Spleen (tissue), 7 donors: ENCODE data around the gene PADI2.
A peak's percentile ranks its signal among the peaks of the same experiment; 100 is the strongest.

Experiments
- POLR2A ChIP-seq, 3 donors: fragments of 450-650 bp; IDR thresholded peaks; one replicate each; pipeline ENCODE4 v1.5.1; 2017; ENCODE audit warnings: antibody characterized with exemption in 3 of 3, mild to moderate bottlenecking in 1 of 3
- TF ChIP-seq, protein P1 (sequence below), 11 experiments: fragments of 200-600 bp in 7 of 11; fragments of 450-650 bp in 4 of 11; sonication (generic) in 4 of 11; IDR thresholded peaks in 8 of 11; conservative IDR thresholded peaks in 3 of 11; 1 replicate in 7 of 11; 2 replicates in 4 of 11; pipeline versions ENCODE4 v1.4.0 to v1.8.0; 2016 to 2021; ENCODE audit warnings: antibody characterized with exemption in 11 of 11, inconsistent platforms in 4 of 11, mild to moderate bottlenecking in 1 of 11
- donor health status: DM: no; HTN: no; CAD: no; lungs with moderate emphysema.
- donor health status: DM: no; HTN: no; CAD: no.
- donor health status: DM: no; HTN: no; CAD: no.

DNA sequence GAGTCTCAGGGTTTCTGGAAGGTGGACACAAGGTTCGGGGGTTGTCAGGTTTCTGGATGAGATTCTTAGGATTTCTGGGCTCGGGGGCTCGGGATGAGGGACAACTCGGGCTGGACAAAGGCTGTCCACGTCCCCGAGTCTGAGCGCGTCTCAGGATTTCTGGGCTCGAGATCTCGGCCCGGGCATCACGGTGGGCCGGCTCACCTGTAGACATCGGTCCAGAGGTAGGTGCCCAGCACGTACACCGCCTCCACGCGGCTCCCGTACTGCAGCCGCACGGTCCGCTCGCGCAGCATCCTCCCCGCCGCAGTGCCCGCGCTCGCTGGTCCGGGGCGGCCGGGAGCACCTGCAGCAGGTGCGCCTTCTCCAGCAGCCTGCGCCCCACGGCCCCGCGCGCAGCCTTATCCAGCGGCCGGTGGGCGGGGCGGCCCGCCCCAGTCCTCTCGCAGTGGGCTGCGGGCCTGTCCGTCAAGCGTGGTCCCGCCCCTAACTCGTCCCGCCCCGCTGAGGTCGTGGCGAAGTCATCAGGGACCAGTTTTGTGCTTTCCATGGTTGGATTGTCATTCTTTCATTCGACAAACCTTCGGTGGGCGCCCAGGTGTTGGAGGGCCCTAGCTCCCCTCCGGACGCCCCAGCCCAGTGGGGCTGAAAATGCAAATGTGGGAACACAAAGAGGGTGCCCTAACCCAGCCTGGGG lies at the start of gene PADI2:
- TF ChIP-seq, protein P1, sequence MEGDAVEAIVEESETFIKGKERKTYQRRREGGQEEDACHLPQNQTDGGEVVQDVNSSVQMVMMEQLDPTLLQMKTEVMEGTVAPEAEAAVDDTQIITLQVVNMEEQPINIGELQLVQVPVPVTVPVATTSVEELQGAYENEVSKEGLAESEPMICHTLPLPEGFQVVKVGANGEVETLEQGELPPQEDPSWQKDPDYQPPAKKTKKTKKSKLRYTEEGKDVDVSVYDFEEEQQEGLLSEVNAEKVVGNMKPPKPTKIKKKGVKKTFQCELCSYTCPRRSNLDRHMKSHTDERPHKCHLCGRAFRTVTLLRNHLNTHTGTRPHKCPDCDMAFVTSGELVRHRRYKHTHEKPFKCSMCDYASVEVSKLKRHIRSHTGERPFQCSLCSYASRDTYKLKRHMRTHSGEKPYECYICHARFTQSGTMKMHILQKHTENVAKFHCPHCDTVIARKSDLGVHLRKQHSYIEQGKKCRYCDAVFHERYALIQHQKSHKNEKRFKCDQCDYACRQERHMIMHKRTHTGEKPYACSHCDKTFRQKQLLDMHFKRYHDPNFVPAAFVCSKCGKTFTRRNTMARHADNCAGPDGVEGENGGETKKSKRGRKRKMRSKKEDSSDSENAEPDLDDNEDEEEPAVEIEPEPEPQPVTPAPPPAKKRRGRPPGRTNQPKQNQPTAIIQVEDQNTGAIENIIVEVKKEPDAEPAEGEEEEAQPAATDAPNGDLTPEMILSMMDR (IDR thresholded peaks at IDR 0.05 in 8 of 11, conservative IDR thresholded peaks at IDR 0.05 in 3 of 11): peak in 2 of 11 experiments; percentile 2 to 19
- no peak for TF ChIP-seq POLR2A (IDR thresholded peaks at IDR 0.05)
